Cortex of kidney (tissue), 1 donor: ENCODE measurements around the gene WSCD2.

Experiments
- DNase-seq: peaks from one replicate; lab custom pipeline; 2025; lab: John Stamatoyannopoulos, UW

WSCD2 gene

GRCh38 chr12:108129017-108129812 is at the start of gene WSCD2:
Gene WSCD2 (plus strand): TSS chr12:108129288. CDS start chr12:108195833, 66,545 bp downstream.
- DNase-seq = no peak

DNA sequence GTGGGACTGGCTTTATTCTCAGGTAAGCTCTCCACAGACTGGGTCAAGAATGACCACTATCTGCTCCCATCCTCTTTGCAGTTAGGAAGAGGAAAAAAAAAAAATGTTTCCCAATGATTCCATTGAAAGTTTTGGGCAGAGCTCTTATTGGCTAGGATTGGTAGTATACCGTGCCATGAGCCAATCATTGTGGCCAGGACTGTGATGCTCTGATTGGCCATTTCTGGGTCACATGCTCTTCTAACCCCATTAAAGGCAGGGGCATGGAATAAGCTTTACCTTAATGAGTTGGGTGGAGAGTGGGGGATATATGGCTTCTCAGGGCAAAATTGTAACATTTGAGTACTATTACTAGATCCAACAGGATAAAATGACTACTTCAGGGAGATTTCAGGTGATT is 49.4 kb upstream of the WSCD2 start:
- DNase-seq = no peak

- no peak for DNase-seq
Observed at GRCh38 chr12:108080363-108080762, 48.7 kb upstream of the WSCD2 start.

DNA sequence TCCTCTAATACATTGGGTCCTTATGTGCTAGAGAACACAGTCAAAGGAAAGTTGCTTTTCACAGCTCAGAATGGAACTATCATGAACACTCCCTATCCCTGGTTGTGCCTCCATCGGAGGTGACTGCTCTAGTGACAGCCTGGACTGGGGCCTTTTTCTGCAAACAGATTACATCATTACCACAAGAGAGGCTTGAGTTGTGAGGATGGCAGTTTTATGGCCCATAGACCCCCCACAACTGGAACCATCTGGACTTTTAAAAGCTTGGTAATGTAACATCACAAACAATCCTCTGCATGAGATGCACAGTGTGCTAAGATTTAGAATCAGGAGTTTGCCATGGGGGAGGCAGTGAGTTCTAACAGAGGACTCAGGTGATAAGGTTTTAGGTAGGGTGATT is 46.6 kb upstream of the WSCD2 start:
- DNase-seq = no peak

- no peak for DNase-seq
Observed at GRCh38 chr12:108087900-108088299, 41.2 kb upstream of the WSCD2 start.

GRCh38 chr12:108090107-108090899 is 38.8 kb upstream of the WSCD2 start:
- DNase-seq = no peak

- DNase-seq = no peak
Observed at GRCh38 chr12:108090932-108091678, 38.0 kb upstream of the WSCD2 start.

DNA sequence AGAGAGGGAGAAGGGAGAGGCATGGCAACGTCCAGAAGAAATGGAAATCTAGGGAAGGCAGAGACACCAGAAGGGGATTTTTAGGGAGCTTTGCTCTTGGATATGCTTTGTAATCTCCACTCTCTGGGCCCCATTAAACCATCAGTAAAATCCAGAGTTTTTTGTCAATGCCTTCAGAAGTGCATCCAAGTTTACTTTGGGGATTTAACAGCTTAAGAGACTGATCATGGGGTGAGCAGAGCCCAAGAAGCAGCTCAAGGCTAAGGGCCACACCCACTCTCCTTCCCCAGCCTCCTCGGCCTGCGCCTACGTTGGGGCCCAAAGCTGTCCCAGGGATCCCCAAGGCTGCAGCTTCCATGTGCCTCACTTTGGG is 37.4 kb upstream of the WSCD2 start:
- DNase-seq = no peak

- no peak for DNase-seq
Observed at GRCh38 chr12:108093209-108093608, 35.9 kb upstream of the WSCD2 start.

- DNase-seq = no peak
Observed at GRCh38 chr12:108094056-108094649, 34.9 kb upstream of the WSCD2 start.

- no peak for DNase-seq
Observed at GRCh38 chr12:108097160-108097911, 31.8 kb upstream of the WSCD2 start.

DNA sequence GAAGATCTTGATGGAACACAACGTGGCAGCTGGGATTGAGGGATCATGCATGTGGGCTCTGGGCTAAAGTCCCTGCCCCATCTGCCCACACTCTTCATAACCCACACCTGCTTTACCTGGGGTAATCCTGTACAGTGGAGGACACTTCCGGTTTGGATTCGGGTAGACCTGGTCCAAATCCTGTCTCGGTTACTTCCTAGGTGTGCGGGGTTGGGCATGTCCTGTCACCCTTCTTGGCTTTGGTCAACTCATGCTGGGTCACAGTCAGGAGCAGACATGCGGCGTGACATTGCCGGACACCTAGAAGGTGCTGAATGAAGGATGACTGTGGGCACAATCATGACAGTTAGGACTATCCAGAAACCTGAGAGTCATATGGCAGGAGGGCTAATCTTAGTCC is 30.7 kb upstream of the WSCD2 start:
- no peak for DNase-seq

- no peak for DNase-seq
Observed at GRCh38 chr12:108099073-108099472, 30.0 kb upstream of the WSCD2 start.

DNA sequence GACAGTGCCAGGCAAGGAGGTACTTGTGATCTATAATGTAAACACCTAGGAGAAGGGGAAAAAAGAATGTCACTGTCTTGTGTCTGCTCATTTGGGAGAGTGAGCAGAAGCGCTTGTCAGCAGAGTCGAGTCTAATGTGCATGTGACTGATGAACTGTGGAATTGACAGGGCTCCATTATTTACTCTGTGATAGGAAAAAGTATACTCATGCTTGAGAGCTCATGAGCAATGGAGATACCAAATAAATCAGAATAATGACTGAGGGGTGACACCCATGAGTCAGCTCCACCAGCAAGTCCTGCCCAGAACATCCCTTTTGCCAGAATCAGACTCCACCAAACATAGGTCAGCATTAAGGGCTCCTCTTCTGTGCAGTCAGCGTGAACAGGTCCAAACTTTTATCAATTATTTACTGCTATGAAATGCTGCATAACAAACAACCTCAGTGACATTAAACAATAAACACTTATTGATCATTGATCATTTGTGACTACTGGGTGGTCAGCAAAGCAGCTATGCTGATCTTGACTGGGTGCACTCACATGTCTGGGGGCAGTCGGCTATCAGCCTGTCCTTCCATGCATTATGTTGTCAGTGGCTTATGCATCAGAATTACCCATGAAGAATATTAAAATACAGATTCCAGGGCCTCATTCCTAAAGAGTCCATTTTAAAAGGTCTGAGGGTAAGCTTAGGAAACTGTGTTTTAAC is 29.2 kb upstream of the WSCD2 start:
- no peak for DNase-seq

- no peak for DNase-seq
Observed at GRCh38 chr12:108101605-108102175, 27.4 kb upstream of the WSCD2 start.

- DNase-seq = no peak
Observed at GRCh38 chr12:108102363-108102762, 26.7 kb upstream of the WSCD2 start.

DNA sequence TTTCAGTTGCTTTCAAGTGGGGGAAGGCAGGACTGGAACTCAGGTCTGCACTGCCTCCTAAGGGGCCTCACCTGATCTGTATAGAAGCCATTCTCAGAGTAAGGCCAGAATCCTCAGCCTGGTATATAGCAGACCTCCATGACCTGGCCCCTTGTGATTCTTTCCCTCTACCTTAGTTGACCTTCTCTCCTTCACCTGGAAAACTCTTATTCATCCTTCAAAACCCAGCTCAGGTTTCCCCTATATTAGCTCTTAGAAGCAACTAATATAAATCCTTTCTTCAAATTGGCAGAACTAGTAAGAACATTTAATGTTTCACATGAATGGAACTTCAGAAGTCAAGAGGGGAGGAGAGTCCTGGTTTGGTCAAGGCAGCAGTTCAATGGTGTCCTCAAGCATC is 26.0 kb upstream of the WSCD2 start:
- no peak for DNase-seq

DNA sequence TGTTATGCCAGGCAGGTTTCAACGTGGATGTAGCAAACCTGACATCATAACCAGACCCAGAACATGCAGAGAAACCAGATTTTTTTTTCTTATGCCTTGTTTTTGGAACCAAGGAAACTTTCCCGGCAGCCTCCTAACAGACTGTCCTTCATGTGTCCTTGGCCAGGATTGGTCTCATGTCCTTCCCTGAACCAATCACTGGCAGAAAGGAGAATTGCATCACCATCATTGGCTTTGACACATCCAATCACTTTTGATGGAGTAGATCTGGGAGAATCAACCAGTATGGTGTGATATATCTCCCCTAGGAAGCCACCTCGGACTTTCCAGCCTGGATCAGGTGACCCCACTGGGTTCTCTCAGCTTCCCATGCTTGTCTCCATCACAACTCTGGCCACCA is 25.6 kb upstream of the WSCD2 start:
- DNase-seq = no peak

DNA sequence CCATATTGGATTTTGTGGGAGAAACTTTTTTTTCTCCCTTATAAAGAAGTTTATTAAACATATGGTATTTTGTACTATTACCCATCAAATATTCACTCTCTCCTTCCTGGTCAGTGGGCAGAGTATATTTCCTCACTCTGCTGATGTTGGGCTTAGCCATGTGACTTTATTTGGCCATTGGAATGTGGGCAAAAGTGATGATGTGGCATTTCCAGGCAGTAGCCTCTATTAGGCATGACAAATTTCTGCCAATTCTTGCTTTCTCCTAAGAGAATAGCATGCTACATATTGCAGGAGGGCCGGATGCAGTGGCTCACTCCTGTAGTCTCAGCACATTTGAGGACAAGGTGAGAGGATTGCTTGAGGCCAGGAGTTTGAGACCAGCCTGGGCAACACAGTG is 24.4 kb upstream of the WSCD2 start:
- no peak for DNase-seq

DNA sequence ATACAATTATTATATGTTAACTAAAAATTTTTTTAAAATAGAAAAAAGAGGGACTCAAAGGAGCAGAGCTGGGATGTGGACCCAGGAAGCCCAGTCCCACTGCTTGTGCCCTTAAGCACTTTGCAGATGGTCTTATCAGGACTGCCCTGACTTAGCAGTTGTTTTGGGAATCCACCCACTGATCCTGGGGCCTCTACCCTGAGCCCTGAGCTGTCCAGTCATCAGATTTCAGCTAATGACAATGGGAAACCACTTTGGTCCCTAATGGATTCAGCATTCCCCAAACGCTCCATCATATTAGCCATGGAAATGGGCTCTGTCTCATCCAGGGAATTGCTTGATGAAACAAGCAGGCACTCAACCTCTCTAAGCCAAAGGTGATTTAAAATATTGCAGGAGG is 22.5 kb upstream of the WSCD2 start:
- DNase-seq = no peak

GRCh38 chr12:108107293-108107692 is 21.8 kb upstream of the WSCD2 start:
- DNase-seq = no peak
